ENCODE measurements around the gene ACO2. TPM values are rescaled to one million over a fixed set of nuclear protein-coding genes. Genes with fewer than 3 reads are reported as not detected.

The ACO2 gene
- total RNA-seq, 4 donors from 2014 or later, result 83.7 to 90.4 (median 87.0) TPM

DNA sequence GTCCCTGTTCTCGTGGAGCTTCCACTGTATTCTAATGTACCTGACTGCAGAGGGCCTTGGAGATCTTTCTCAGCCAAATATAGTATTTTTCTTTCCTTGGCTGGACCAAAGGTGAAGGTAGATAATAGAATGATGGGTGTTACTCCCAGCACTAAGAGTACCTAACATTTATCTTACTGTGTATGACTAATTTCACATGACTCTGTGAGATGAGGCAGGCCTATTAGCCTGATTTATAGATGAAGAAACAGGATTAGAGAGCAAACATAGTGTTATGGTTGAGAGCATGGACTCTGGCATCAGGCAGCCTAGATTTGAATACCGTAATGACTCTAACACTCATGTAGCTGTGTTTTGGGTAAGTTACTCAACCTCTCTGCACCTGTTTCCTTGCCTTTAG is 2.7 kb downstream of the ACO2 start:
- intact Hi-C loops (cut with DNase I), result no loop called here
- Histone ChIP-seq H3K27ac (peak overlapping the region in 2 of 4 donors; percentile 95 to 98), H3K4me1 (peaks cover 15 to 72% (median 40%) of the 10 kb centered on the region in 3 donors), H3K27me3 (no peaks in the 10 kb centered on the region), H3K4me3 (no peak overlapping the region), H3K36me3 (peaks cover 0 to 25% (median 2%) of the 10 kb centered on the region in 3 donors), H3K9me3 (no peaks in the 10 kb centered on the region)
- WGBS, 2 donors, result 53 to 54% methylated on average over 2 of the region's 2 CpGs
- no peak for DNase-seq
- no peak for TF ChIP-seq CTCF (IDR thresholded peaks at IDR 0.05)
- TF ChIP-seq POLR2A (IDR thresholded peaks at IDR 0.05), result no peak

DNA sequence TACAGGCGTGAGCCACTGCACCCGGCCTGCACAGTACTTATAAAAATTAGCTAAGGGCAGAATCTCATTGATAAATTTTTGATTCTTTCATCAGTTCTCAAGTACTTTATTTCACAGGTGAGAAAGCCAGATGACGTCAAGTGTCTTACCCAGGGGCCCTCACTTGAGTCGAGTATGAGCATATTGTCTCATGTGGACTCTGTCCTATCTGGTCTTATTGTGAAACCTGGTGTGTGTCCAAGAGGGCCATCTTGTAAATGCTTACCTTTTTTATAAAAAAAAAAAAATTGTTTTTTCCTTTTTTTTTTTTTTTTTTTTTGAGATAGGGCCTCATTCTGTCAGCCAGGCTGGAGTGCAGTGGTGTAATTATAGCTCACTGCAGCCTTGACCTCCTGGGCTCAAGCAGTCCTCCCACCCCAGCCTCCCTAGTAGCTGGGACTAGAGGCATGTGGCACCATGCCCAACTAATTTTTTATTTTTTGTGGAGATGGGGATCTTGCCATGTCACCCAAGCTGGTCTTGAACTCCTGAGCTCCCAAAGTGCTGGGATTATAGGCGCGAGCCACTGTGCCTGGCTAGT is 6.0 kb downstream of the ACO2 start:
- no peaks in the 10 kb centered on the region for H3K9me3 ChIP-seq
- peaks cover 0 to 45% (median 0%) of the 10 kb centered on the region in 3 donors for H3K36me3 ChIP-seq
- no peak for DNase-seq
- H3K4me3 ChIP-seq, result no peak overlapping the region
- TF ChIP-seq CTCF (IDR thresholded peaks at IDR 0.05), result no peak
- no peak for TF ChIP-seq POLR2A (IDR thresholded peaks at IDR 0.05)
- WGBS, 2 donors, result 95 to 97% methylated on average over 6 of the region's 6 CpGs
- peaks cover 10 to 72% (median 28%) of the 10 kb centered on the region in 3 donors for H3K4me1 ChIP-seq
- intact Hi-C loops (cut with DNase I), result no loop called here
- no peaks in the 10 kb centered on the region for H3K27me3 ChIP-seq
- no peak overlapping the region for H3K27ac ChIP-seq

DNA sequence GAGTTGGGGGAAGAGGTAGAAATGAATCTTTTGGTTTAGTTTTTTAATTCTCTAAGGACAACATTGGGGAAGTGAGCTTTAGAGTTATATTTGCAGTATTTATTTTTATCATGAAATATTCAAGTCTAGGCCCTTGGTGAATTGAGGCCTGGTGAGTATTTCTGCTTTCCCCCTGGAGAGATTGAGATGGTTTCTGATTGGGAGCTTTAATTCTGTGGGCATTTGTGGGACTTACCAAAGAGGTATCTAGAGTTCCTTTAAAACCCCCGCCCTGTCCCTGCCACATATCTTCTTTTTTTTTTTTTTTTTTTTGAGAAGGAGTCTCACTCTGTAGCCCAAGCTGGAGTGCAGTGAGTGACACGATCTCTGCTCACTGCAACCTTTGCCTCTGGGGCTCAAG is 9.6 kb downstream of the ACO2 start:
- no peak for TF ChIP-seq CTCF (IDR thresholded peaks at IDR 0.05)
- TF ChIP-seq POLR2A (IDR thresholded peaks at IDR 0.05), result no peak
- Histone ChIP-seq H3K9me3 (no peaks in the 10 kb centered on the region), H3K27ac (peak overlapping the region; percentile 24 to 84 (median 78)), H3K36me3 (peaks cover 0 to 37% (median 0%) of the 10 kb centered on the region in 3 donors), H3K27me3 (no peaks in the 10 kb centered on the region), H3K4me3 (no peak overlapping the region), H3K4me1 (peaks cover 9 to 72% (median 40%) of the 10 kb centered on the region in 3 donors)
- DNase-seq, result no peak
- WGBS, 2 donors, result 79 to 100% methylated on average over 2 of the region's 2 CpGs
- intact Hi-C loops (cut with DNase I), result no loop called here

- no peaks in the 10 kb centered on the region for H3K27me3 ChIP-seq
- no peaks in the 10 kb centered on the region for H3K9me3 ChIP-seq
- intact Hi-C loops (cut with DNase I), result no loop called here
- H3K4me1 ChIP-seq, result peaks cover 9 to 70% (median 41%) of the 10 kb centered on the region in 3 donors
- DNase-seq, result no peak
- WGBS, 2 donors, result 62 to 75% methylated on average over 7 of the region's 7 CpGs
- no peak for TF ChIP-seq CTCF (IDR thresholded peaks at IDR 0.05)
- no peak for TF ChIP-seq POLR2A (IDR thresholded peaks at IDR 0.05)
- no peak overlapping the region for H3K4me3 ChIP-seq
- peaks cover 0 to 34% (median 0%) of the 10 kb centered on the region in 3 donors for H3K36me3 ChIP-seq
- H3K27ac ChIP-seq, result peak overlapping the region; percentile 24 to 84 (median 78)
These were observed 10.1 kb downstream of the ACO2 start for GRCh38 chr22:41478891-41479521.

GRCh38 chr22:41479671-41480396 is 10.9 kb downstream of the ACO2 start:
- no peak for DNase-seq
- Histone ChIP-seq H3K4me3 (no peak overlapping the region), H3K27me3 (no peaks in the 10 kb centered on the region), H3K36me3 (peaks cover 0 to 34% (median 0%) of the 10 kb centered on the region in 3 donors), H3K9me3 (no peaks in the 10 kb centered on the region), H3K4me1 (peaks cover 9 to 77% (median 45%) of the 10 kb centered on the region in 3 donors), H3K27ac (peak overlapping the region; percentile 24 to 84 (median 78))
- 63 to 82% methylated on average over 3 to 6 of the region's 6 CpGs for WGBS, 2 donors
- intact Hi-C loops (cut with DNase I), result no loop called here
- no peak for TF ChIP-seq CTCF (IDR thresholded peaks at IDR 0.05)

Measured in esophagus squamous epithelium (tissue), 5 donors.